CD4-positive, alpha-beta T cell treated with Interleukin-15 for 4 hours (primary cell): ENCODE measurements around the gene PDZRN4.

Source experiments
- DNase-seq: peaks from one replicate; pipeline ENCODE4 v3.0.0-alpha.2; 2020; ENCODE audit warnings: low spot score

PDZRN4 gene

GRCh38 chr12:41362931-41363330, 174.8 kb downstream of the PDZRN4 start:
- DNase-seq: no peak

- no peak for DNase-seq
These were observed 176.1 kb downstream of the PDZRN4 start for GRCh38 chr12:41364211-41364610.

- DNase-seq: no peak
These were observed 177.6 kb downstream of the PDZRN4 start for GRCh38 chr12:41365653-41366171.

- DNase-seq: no peak
These were observed 179.7 kb downstream of the PDZRN4 start for GRCh38 chr12:41367726-41368405.

GRCh38 chr12:41380878-41381277, 192.8 kb downstream of the PDZRN4 start:
- no peak for DNase-seq

GRCh38 chr12:41402801-41403200, 214.7 kb downstream of the PDZRN4 start:
- no peak for DNase-seq

- no peak for DNase-seq
These were observed 219.2 kb downstream of the PDZRN4 start for GRCh38 chr12:41407232-41407799.

- DNase-seq: no peak
These were observed 221.5 kb downstream of the PDZRN4 start for GRCh38 chr12:41409628-41410027.

GRCh38 chr12:41418586-41418985, 230.5 kb downstream of the PDZRN4 start:
- no peak for DNase-seq

- no peak for DNase-seq
These were observed 231.2 kb downstream of the PDZRN4 start for GRCh38 chr12:41419131-41419893.

GRCh38 chr12:41424651-41425050, 236.5 kb downstream of the PDZRN4 start:
- DNase-seq: no peak

- no peak for DNase-seq
These were observed 245.3 kb downstream of the PDZRN4 start for GRCh38 chr12:41433460-41433859.

GRCh38 chr12:41436076-41436475, 248.0 kb downstream of the PDZRN4 start:
- no peak for DNase-seq

GRCh38 chr12:41437563-41437962, 249.4 kb downstream of the PDZRN4 start:
- DNase-seq: no peak

- DNase-seq: no peak
These were observed 250.9 kb downstream of the PDZRN4 start for GRCh38 chr12:41438854-41439541.

GRCh38 chr12:41439801-41440200, 251.7 kb downstream of the PDZRN4 start:
- DNase-seq: no peak

- DNase-seq: no peak
These were observed 253.1 kb downstream of the PDZRN4 start for GRCh38 chr12:41441180-41441579.

- DNase-seq: no peak
These were observed 254.8 kb downstream of the PDZRN4 start for GRCh38 chr12:41442896-41443295.

- no peak for DNase-seq
These were observed 255.6 kb downstream of the PDZRN4 start for GRCh38 chr12:41443690-41444089.

GRCh38 chr12:41452838-41453407, 264.8 kb downstream of the PDZRN4 start:
- DNase-seq: no peak

GRCh38 chr12:41453409-41453808, 265.3 kb downstream of the PDZRN4 start:
- no peak for DNase-seq
